ENCODE results near the gene DRICH1. TPM values are rescaled to one million over a fixed set of nuclear protein-coding genes. Genes with fewer than 3 reads are reported as not detected.

The DRICH1 gene
- total RNA-seq, 1 donor from 2014 or later = not detected

DNA sequence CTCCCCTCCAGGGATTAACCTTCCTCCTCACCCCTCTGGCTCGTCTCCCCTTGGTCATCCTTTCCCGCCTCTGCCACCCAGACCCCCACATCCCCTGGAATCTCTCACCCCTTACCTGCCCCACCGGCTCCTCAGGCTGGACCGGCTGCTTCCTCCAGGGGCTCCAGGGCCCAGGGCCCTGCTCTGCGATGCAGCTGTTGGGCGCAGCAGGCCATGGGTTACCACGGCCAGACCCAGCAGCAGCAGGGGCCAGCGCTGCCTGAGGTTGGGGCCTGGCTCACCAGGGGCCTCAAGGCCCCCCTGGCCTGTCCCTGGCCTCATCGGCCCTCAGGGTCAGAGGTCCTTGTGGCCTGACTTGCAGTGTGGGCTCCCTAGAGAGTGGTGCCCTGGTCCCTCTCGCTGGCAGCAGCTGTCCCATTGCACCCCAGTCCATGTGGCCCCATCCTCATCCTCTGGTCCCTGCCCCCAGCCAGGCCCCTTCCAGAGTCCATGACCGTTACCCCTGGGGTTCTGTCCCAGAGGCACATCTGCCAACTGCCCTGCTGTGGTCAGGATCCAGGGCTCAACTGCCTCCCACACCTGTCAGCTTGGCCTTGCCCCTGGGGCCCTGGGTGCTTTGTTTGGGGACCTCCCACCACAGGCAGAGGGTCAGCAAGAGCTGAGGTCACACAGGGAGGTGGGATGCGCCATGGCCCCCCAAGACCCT, 52.1 kb downstream of the DRICH1 start, which contains the start of gene IGLL1:
TSS of gene IGLL1 (minus strand) at position 421 of the 706 bp plus-strand sequence. CDS start at position 321, 100 bp downstream.
- peaks cover 25% of the 10 kb centered on the region for H3K27me3 ChIP-seq (ENCODE audit: low read depth)
- no peaks in the 10 kb centered on the region for H3K36me3 ChIP-seq
- TF ChIP-seq, protein P1, sequence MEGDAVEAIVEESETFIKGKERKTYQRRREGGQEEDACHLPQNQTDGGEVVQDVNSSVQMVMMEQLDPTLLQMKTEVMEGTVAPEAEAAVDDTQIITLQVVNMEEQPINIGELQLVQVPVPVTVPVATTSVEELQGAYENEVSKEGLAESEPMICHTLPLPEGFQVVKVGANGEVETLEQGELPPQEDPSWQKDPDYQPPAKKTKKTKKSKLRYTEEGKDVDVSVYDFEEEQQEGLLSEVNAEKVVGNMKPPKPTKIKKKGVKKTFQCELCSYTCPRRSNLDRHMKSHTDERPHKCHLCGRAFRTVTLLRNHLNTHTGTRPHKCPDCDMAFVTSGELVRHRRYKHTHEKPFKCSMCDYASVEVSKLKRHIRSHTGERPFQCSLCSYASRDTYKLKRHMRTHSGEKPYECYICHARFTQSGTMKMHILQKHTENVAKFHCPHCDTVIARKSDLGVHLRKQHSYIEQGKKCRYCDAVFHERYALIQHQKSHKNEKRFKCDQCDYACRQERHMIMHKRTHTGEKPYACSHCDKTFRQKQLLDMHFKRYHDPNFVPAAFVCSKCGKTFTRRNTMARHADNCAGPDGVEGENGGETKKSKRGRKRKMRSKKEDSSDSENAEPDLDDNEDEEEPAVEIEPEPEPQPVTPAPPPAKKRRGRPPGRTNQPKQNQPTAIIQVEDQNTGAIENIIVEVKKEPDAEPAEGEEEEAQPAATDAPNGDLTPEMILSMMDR (IDR thresholded peaks at IDR 0.05; ENCODE audit: borderline replicate concordance) = no peak
- H3K4me3 ChIP-seq = no peak within 1 kb of the TSS
- DNase-seq = no peak
- intact Hi-C loops (cut with micrococcal nuclease) = no loop called here
- H3K9me3 ChIP-seq (replicated peaks) = no peaks in the 10 kb centered on the region
- H3K4me1 ChIP-seq = no peaks in the 10 kb centered on the region
- H3K27ac ChIP-seq (replicated peaks) = no peak within 1 kb of the TSS

DNA sequence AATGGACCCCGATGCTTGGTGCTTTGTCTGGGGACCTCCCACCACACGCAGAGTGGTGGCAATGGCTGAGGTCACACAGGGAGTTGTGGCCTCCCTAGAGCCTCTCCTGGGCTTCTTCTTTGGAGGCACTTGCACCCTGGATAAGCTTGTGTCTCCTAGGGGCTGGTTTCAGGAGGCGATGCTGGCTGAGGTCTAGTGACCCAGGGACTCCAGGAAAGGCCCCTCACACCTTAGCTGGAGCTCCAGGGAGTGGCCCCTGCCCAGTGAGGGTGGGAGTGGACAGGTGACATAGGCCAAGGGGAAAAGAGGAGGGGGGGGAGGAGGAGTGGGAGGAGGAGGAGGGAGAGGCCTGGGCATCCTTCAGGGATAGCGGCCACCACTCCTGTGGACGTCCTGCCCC, 52.8 kb downstream of the DRICH1 start:
- Histone ChIP-seq H3K27ac (replicated peaks) (no peak overlapping the region), H3K36me3 (no peaks in the 10 kb centered on the region), H3K27me3 (ENCODE audit: low read depth) (peaks cover 29% of the 10 kb centered on the region), H3K4me1 (no peaks in the 10 kb centered on the region), H3K9me3 (replicated peaks) (no peaks in the 10 kb centered on the region), H3K4me3 (no peak overlapping the region)
- DNase-seq = no peak
- TF ChIP-seq, protein P1 (IDR thresholded peaks at IDR 0.05; ENCODE audit: borderline replicate concordance) = no peak
- intact Hi-C loops (cut with micrococcal nuclease) = no loop called here

DNA sequence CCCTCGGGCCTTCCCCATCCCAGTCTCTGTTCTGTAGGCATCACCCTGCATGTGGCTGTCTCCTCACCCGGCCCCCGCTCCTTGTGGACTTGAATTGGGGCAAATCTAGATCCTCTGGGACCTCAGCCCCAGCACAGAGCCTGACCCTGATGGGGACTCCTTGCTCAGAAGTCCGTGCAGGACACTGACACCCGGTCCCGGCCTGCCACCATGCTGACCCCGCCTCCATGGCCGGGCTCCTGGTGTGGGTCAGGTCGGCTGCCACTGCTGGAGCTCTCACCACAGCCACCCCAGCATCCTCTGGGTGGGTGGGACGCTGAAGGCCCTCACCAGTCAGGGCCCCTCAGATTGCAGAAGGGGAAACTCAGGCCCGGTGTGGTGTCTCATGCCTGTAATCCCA, 53.8 kb downstream of the DRICH1 start:
- H3K27me3 ChIP-seq (ENCODE audit: low read depth) = peaks cover 34% of the 10 kb centered on the region
- no peaks in the 10 kb centered on the region for H3K36me3 ChIP-seq
- no peaks in the 10 kb centered on the region for H3K4me1 ChIP-seq
- intact Hi-C loops (cut with micrococcal nuclease) = no loop called here
- TF ChIP-seq, protein P1 (IDR thresholded peaks at IDR 0.05; ENCODE audit: borderline replicate concordance) = no peak
- no peak overlapping the region for H3K4me3 ChIP-seq
- no peak for DNase-seq
- H3K9me3 ChIP-seq (replicated peaks) = no peaks in the 10 kb centered on the region
- no peak overlapping the region for H3K27ac ChIP-seq (replicated peaks)

DNA sequence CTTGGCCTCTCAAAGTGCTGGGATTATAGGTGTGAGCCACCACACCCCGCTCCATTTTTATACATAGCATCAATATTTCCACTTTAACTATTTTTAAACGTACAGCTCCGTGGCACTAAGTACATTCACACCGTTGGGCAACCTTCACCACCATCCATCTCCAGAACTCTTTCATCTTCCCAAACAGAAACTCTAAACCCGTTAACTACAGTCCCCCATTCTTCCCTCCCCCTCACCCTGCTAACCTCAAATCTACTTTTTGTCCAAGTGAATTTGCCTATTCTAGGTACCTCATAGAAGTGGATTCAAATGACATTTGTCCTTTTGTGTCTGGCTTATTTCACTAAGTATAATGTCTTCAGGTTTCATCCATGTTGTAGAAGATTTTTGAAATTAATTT, 55.4 kb downstream of the DRICH1 start:
- Histone ChIP-seq H3K27me3 (ENCODE audit: low read depth) (peaks cover 34% of the 10 kb centered on the region), H3K4me3 (no peak overlapping the region), H3K9me3 (replicated peaks) (no peaks in the 10 kb centered on the region), H3K36me3 (no peaks in the 10 kb centered on the region), H3K4me1 (no peaks in the 10 kb centered on the region), H3K27ac (replicated peaks) (no peak overlapping the region)
- no peak for DNase-seq
- TF ChIP-seq, protein P1 (IDR thresholded peaks at IDR 0.05; ENCODE audit: borderline replicate concordance) = no peak
- intact Hi-C loops (cut with micrococcal nuclease) = no loop called here

DNA sequence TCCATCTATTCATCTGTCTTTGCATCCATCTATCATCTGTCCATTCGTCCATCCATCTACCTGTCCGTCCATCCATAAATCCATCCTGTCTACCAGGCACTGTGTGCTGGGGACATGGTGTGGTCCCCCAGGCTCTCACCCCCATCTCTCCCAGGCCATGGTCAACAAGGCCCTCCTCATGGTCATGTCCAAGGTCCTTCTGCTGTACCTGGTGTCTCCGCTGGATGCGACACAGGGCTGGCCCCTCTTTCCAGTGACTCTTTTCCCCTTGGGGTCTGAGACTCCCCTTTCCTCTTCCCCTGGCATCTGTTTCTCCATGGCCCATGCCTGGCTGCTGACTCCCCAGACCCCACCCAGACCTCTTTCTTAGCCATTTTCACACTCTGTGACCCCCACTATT, 56.5 kb downstream of the DRICH1 start:
- DNase-seq = no peak

More for the DNA sequence above, 56.5 kb downstream of the DRICH1 start:
- H3K36me3 ChIP-seq = no peaks in the 10 kb centered on the region
- TF ChIP-seq, protein P1 (IDR thresholded peaks at IDR 0.05; ENCODE audit: borderline replicate concordance) = no peak
- H3K9me3 ChIP-seq (replicated peaks) = no peaks in the 10 kb centered on the region
- intact Hi-C loops (cut with micrococcal nuclease) = no loop called here
- H3K27me3 ChIP-seq (ENCODE audit: low read depth) = peaks cover 34% of the 10 kb centered on the region
- H3K4me1 ChIP-seq = no peaks in the 10 kb centered on the region
- H3K4me3 ChIP-seq = no peak overlapping the region
- H3K27ac ChIP-seq (replicated peaks) = no peak overlapping the region
